ENCODE measurements around the gene NCBP1.
"Not testable (repeated sequence)": the region's sequence is repeated elsewhere in the genome, so short reads cannot be mapped to it uniquely, and the experiment has no call there.

DNA sequence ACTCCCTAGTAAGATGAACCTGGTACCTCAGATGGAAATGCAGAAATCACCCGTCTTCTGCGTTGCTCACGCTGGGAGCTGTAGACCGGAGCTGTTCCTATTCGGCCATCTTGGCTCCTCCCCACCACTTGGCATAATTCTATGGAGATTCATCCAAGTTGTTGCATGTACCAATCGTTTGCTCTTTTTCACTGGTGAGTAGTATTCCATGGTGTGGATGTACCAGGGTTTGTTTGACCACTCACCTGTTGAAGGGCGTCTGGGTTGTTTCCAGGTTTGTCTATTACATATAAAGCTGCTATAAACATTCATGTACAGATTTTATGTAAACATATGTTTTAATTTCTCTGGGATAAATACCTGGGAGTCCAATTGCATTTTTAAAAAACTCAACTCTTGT lies 46.7 kb upstream of the NCBP1 start:
- TF ChIP-seq, protein P1, sequence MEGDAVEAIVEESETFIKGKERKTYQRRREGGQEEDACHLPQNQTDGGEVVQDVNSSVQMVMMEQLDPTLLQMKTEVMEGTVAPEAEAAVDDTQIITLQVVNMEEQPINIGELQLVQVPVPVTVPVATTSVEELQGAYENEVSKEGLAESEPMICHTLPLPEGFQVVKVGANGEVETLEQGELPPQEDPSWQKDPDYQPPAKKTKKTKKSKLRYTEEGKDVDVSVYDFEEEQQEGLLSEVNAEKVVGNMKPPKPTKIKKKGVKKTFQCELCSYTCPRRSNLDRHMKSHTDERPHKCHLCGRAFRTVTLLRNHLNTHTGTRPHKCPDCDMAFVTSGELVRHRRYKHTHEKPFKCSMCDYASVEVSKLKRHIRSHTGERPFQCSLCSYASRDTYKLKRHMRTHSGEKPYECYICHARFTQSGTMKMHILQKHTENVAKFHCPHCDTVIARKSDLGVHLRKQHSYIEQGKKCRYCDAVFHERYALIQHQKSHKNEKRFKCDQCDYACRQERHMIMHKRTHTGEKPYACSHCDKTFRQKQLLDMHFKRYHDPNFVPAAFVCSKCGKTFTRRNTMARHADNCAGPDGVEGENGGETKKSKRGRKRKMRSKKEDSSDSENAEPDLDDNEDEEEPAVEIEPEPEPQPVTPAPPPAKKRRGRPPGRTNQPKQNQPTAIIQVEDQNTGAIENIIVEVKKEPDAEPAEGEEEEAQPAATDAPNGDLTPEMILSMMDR (IDR thresholded peaks at IDR 0.05): not testable (repeated sequence)
- TF ChIP-seq EHMT2 (IDR thresholded peaks at IDR 0.05; ENCODE audit: low read depth); MYC (IDR thresholded peaks at IDR 0.05; ENCODE audit: borderline replicate concordance, low read length); PHF8 (IDR thresholded peaks at IDR 0.05; ENCODE audit: borderline replicate concordance, low read depth): not testable (repeated sequence)

Data from A549 (cell line).